NCI-H2196 treated with DMSO at 0.1 percent for 48 hours (cell line): ENCODE results near the gene MARK3.

Experiments
- DNase-seq: peaks from one replicate; lab custom pipeline; 2025; ENCODE audit not compliant: unreplicated experiment; lab: John Stamatoyannopoulos, UW

MARK3 gene

GRCh38 chr14:103546652-103547454 lies 161.6 kb downstream of the MARK3 start:
- DNase-seq: peak; percentile 21

GRCh38 chr14:103547455-103547940 lies 162.3 kb downstream of the MARK3 start:
- DNase-seq: no peak

GRCh38 chr14:103547941-103548462 lies 162.8 kb downstream of the MARK3 start:
- no peak for DNase-seq

GRCh38 chr14:103548463-103549351 lies 163.5 kb downstream of the MARK3 start:
- no peak for DNase-seq

GRCh38 chr14:103549361-103550311 lies 164.4 kb downstream of the MARK3 start:
- DNase-seq: no peak

GRCh38 chr14:103550451-103551337 lies 165.5 kb downstream of the MARK3 start:
- no peak for DNase-seq

GRCh38 chr14:103551338-103551762 lies 166.1 kb downstream of the MARK3 start:
- no peak for DNase-seq

- DNase-seq: no peak
These were observed 167.0 kb downstream of the MARK3 start for GRCh38 chr14:103552011-103552845.

GRCh38 chr14:103552846-103553210 lies 167.6 kb downstream of the MARK3 start:
- no peak for DNase-seq
